PFSK-1 (cell line): Measurements from ENCODE around the gene SAP130.

Experiments used
- FOXP2 ChIP-seq: optimal IDR thresholded peaks from 2 replicates; pipeline ENCODE3; 2011; ENCODE audit warnings: borderline replicate concordance, control low read depth, inconsistent platforms; ENCODE audit not compliant: insufficient read depth; ENCODE audit errors: extremely low read length, extremely low read depth
- POLR2AphosphoS5 ChIP-seq: IDR thresholded peaks from 2 replicates; pipeline ENCODE4 v1.6.1; 2012; ENCODE audit warnings: low read depth, mild to moderate bottlenecking, control low read depth, low read length, moderate library complexity
- SIN3A ChIP-seq: IDR thresholded peaks from 2 replicates; pipeline ENCODE4 v1.6.1; 2012; ENCODE audit warnings: mild to moderate bottlenecking, low read length, moderate library complexity, borderline replicate concordance; ENCODE audit not compliant: insufficient read depth
- TAF1 ChIP-seq: IDR thresholded peaks from 2 replicates; pipeline ENCODE4 v1.6.1; 2012; ENCODE audit warnings: low read length, control low read depth, borderline replicate concordance; ENCODE audit not compliant: insufficient read depth
- TF ChIP-seq, protein P1 (sequence below), 2 experiments: IDR thresholded peaks; 2 replicates each; pipeline versions ENCODE4 v1.6.1 to v1.8.0; 2011 to 2012; ENCODE audit warnings: low read depth in 2 of 2, low read length in 2 of 2, control low read depth in 1 of 2, inconsistent platforms in 1 of 2, mild to moderate bottlenecking in 1 of 2, moderate library complexity in 1 of 2; ENCODE audit not compliant: insufficient read depth in 1 of 2

SAP130 gene

DNA sequence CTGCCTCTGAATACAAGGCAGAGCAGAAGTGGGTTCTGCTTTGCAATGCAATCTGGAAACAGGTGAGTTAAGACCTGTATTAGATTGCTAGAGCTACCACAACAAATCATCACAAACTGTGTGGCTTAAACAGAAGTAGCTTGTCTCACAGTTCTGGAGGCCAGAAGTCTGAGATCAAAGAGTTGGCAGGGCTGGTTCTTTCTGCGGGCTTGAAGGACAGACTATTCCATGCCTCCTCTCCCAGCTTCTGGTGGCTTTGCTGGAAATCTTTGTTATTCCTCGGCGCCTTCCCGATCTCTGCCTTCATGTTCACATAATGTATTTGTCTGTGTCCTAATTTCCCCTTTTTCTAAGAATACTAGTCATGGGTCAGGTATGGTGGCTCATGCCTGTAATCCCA, 58.4 kb downstream of the SAP130 start:
- TF ChIP-seq TAF1, result no peak

DNA sequence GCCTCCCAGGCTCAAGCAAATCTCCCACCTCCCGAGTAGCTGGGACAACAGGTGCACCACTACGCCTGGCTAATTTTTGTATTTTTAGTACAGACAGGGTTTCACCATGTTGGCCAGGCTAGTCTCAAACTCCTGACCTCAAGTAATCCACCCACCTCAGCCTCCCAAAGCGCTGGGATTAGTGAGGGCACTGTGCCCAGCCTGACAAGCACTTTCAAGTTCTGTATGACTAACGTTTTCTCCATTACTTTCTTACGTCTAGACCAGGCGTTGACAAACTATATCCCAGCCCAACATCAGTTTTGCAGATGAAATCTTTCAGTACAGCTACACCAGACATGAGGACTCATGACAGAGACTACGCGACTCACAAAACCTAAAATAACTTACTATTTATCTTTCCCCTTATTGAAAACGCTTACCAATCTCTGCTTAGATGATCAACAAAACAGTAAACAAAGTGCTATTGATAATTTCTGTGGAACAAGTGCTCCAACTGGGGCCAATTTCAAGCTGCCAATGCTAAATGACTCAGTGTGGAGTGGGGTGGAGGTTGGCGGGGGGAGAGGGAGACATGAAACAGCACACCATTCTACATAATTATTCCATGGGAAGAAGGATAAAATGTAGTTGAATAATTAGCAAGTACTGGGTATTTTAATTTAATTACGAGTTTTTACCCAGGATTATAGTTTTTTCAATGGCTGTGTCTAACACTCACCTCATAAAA, 59.1 kb downstream of the SAP130 start:
- TF ChIP-seq, protein P1, sequence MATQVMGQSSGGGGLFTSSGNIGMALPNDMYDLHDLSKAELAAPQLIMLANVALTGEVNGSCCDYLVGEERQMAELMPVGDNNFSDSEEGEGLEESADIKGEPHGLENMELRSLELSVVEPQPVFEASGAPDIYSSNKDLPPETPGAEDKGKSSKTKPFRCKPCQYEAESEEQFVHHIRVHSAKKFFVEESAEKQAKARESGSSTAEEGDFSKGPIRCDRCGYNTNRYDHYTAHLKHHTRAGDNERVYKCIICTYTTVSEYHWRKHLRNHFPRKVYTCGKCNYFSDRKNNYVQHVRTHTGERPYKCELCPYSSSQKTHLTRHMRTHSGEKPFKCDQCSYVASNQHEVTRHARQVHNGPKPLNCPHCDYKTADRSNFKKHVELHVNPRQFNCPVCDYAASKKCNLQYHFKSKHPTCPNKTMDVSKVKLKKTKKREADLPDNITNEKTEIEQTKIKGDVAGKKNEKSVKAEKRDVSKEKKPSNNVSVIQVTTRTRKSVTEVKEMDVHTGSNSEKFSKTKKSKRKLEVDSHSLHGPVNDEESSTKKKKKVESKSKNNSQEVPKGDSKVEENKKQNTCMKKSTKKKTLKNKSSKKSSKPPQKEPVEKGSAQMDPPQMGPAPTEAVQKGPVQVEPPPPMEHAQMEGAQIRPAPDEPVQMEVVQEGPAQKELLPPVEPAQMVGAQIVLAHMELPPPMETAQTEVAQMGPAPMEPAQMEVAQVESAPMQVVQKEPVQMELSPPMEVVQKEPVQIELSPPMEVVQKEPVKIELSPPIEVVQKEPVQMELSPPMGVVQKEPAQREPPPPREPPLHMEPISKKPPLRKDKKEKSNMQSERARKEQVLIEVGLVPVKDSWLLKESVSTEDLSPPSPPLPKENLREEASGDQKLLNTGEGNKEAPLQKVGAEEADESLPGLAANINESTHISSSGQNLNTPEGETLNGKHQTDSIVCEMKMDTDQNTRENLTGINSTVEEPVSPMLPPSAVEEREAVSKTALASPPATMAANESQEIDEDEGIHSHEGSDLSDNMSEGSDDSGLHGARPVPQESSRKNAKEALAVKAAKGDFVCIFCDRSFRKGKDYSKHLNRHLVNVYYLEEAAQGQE (IDR thresholded peaks at IDR 0.05; ENCODE audit: insufficient read depth in 1 of 2, low read depth in 2 of 2, low read length in 2 of 2), result no peak
- TF ChIP-seq SIN3A, result no peak
- no peak for TF ChIP-seq POLR2AphosphoS5
- TF ChIP-seq TAF1, result no peak
- no peak for TF ChIP-seq FOXP2

DNA sequence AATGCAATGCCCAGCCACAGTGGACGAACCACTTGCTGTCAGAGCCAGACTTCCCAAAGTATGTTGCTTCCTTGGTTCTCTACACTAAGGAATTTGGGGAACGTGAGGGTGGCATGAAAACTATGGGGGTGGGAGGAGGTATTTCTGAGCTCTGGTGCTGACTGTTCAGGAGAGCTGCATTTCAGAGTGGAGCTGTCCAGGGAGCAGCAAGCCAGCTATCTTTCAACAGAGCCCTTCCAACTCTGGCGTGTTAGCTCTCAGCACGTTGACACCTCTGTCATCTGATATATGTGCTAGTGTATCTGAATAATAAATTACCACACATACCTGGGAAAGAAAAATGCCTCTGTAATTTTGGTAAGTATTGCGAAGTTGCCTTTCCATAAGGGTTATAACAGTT, 66.1 kb downstream of the SAP130 start:
- TF ChIP-seq, protein P1 (IDR thresholded peaks at IDR 0.05; ENCODE audit: insufficient read depth in 1 of 2, low read depth in 2 of 2, low read length in 2 of 2), result no peak

GRCh38 chr2:127957240-127957639, 70.6 kb downstream of the SAP130 start:
- TF ChIP-seq TAF1 (no peak), POLR2AphosphoS5 (no peak), SIN3A (no peak), FOXP2 (no peak)
- TF ChIP-seq, protein P1 (IDR thresholded peaks at IDR 0.05; ENCODE audit: insufficient read depth in 1 of 2, low read depth in 2 of 2, low read length in 2 of 2), result no peak

- TF ChIP-seq, protein P1 (IDR thresholded peaks at IDR 0.05; ENCODE audit: insufficient read depth in 1 of 2, low read depth in 2 of 2, low read length in 2 of 2), result no peak
- TF ChIP-seq FOXP2 (no peak), TAF1 (no peak), POLR2AphosphoS5 (no peak), SIN3A (no peak)
These were observed 73.0 kb downstream of the SAP130 start for GRCh38 chr2:127954857-127955256.
